NCI-H2029 (cell line): ENCODE measurements around the gene CSTPP1.
"Not testable (repeated sequence)": the region's sequence is repeated elsewhere in the genome, so short reads cannot be mapped to it uniquely, and the experiment has no call there.

ENCODE experiments used
- DNase-seq: peaks from one replicate; lab custom pipeline; 2025; lab: John Stamatoyannopoulos, UW

CSTPP1 gene

GRCh38 chr11:47182380-47182779 is 245.8 kb downstream of the CSTPP1 start:
- no peak for DNase-seq

DNA sequence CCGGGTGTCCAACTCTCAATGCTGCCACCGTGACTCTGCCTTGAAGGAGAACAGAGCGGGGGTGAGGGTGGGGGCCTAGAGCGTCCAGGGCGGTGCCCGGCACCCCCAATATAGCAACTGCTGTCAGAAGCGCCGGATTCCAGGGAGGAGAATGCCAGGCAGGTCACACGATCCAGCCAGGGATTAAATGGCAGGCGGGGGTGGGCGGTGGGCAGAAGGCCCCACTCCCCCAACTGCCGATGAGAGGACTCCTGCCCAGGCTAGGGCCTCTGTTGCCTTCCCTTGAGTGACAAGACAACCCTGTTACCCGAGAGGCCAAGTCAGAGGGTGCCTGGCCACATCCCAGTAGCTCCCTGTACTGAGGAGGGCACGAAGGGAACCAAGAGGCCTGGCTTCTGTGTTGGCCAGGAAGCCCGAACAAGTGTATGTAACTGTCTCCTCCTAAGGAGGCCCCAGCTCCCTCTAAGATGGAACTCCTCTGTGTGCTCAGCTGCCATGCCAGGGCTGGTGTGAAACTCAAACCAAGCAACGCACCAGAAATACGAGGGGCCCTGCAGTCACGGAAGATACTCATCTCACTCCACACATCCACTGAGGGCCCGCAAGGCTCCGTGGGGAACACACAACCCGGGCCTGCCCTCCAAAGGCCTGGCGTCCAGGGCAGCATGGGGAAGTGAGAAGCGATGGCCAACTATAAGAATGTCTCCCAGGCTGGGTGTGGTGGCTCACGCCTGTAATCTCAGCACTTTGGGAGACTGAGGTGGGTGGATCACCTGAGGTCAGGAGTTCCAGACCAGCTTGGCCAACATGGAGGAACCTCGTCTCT is 246.7 kb downstream of the CSTPP1 start:
- no peak for DNase-seq

DNA sequence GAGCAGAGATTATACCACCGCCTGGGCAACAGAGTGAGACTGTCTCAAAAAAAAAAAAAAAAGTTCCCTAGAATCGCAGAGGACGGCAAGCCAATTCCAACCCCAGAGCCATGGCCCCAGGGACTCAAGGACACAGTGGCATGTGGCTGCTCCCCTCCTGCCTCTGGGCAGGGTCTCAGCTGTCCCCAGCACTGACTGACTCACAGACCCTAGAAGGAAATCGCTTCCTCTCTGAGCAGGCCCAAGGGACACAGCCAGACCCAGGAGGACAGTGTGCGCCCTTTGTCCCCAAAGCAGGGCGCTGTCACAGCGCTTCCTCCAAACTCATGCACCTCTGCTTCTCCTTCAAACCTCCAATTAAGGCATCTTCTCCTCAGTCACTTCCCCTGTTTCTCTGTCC is 247.4 kb downstream of the CSTPP1 start:
- DNase-seq, result no peak

- no peak for DNase-seq
These were observed 248.2 kb downstream of the CSTPP1 start for GRCh38 chr11:47184711-47185304.

DNA sequence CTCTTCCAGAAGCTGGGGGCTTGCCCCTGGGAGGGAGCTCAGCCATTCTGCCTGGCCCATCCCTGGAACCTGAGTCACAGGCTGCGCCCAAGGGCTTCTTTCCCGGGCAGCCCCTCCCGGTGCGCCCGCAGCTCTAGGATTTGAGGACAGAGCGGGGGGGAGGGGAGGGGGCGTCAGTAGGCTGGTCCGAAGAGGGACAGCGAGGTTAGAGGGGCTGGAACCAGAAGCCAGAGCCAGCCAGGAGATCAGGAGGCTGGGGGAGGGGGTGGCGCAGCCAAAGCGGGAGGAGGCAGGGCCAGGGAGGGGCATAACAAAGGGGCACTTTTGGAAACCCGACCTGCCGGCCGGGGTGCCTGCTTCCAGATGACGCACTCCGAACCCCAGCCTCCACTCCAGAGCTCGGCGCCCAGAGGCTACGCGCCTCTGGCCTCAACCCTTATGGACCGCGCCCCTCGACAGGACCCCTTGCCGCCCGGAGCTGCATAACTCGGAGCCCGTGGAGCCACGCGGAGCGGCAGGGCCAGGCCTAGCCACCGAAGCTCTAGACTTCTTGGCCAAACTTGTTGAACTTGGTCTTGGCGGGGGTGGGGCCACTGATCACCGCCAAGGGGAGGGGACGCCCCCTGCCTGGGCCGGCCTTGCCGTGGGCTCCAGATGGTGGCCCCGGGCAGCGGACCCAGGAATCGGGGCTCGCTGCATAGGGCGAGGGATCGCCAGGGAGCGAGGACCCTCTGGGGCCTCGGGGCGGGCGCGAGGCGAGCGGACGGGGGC is 248.9 kb downstream of the CSTPP1 start:
- no peak for DNase-seq

DNA sequence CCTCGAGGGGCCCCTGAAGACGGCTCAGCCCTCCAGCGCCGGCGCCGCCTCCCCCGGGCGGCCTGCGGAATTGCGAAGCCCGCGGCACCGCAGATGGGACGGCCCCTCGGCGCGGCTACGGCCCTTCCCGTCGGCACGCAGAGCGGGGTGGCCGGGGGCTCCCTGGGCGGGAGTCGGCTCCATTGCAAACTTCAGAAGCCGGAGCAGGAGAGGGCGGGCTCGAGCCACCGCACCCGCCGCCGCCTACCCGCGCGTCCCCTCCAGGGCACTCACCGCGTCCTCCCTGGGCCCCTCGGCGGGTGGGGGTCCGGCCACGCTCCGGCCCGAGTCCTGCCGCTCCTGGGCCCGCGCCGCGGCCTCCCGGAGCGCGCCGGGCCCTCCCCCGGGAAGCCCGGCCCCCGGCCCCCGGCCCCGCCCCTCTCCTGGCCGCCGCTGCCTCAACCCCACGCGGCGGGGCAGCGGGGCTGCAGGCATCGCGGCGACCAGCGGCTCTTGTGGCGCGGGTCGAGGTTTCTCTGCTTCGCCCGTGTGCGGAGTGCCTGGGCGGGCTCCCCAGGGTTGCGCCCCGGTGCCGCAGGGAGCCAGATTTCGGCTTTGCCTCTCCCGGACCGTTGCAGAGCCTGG is 249.6 kb downstream of the CSTPP1 start, which contains the start of gene PACSIN3:
Gene PACSIN3, minus strand, starts transcription at position 359 of the 624 bp plus-strand sequence. CDS start 3,707 bp downstream, outside the sequence.
- DNase-seq, result no peak

- no peak for DNase-seq
These were observed 250.4 kb downstream of the CSTPP1 start for GRCh38 chr11:47186700-47187695.

- no peak for DNase-seq
These were observed 251.2 kb downstream of the CSTPP1 start for GRCh38 chr11:47187723-47188122.

DNA sequence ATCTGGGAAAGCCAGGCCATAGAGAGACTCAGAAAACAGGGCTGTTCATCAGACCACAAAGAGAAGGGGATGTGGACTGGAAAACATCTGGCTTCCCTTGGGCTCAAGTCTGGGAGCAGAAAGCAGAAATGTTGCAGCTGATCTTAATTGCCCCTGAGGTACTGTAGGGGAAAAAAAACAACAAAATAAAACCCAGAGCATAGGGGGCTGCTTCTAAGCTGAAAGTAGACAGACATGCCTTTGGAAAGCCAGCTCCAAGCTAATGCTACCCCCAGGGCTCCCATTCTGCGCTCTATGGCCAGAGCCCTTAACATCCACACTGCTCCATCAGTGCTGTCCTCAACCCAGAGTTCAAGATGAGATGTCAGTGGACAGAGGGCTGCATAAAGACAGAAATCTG is 251.7 kb downstream of the CSTPP1 start:
- DNase-seq, result no peak

- DNase-seq, result no peak
These were observed 252.7 kb downstream of the CSTPP1 start for GRCh38 chr11:47189100-47189834.

GRCh38 chr11:47191137-47191536 is 254.6 kb downstream of the CSTPP1 start:
- not testable (repeated sequence) for DNase-seq

DNA sequence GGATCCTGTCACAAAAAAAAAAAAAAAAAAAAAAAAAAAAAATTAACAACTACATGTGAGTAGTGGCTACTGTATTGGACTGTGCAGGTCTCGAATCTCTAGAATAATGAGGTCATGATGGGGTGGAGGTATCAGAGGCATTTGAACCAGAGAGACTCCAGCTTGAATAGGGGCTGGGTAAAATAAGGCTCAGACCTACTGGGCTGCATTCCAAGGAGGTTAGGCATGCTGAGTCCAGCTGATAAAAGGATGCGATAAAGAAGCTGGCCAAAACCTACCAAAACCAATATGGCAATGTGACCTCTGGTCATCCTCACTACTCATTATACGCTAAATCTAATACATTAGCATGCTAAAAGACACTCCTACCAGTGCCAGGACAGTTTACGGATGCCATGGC is 255.6 kb downstream of the CSTPP1 start:
- DNase-seq, result no peak

- DNase-seq, result not testable (repeated sequence)
These were observed 261.6 kb downstream of the CSTPP1 start for GRCh38 chr11:47198161-47198560.

DNA sequence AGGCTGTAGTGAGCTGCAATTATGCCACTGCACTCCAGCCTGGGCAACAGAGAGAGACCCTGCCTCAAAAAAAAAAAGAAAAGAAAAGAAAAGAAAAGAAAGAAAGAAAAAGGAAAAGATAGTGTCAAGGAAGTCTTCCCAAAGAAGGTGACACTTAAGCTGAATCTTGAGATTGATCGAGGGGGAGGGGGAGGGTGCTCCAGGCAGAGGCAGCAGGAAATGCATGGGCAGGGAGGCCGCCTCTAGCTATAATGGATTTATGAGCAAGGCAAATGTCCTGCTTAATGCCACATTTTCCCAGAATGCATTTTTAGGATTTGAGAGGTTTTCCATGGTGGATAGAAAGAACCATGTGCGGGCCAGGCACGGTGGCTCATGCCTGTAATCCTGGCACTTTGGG is 264.5 kb downstream of the CSTPP1 start:
- no peak for DNase-seq

DNA sequence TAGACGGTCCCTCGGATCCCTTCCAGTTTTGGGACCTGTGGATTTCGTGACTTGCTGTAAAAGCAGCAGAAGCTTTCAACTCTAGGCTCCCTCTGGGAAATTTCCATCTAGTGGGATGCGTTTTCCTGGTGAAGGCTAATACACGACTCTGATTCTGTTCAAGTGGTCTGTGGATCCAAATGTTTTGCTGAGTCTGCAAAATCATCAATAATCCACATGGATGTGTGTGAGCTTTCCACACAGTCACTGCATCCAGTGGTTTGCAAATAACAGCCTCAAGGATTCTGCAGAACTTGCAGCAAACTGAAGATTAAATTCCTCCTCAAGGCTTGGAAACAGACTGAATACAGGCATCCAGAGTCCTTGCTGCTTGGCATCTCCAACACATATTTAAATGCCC is 266.0 kb downstream of the CSTPP1 start:
- DNase-seq, result no peak

DNA sequence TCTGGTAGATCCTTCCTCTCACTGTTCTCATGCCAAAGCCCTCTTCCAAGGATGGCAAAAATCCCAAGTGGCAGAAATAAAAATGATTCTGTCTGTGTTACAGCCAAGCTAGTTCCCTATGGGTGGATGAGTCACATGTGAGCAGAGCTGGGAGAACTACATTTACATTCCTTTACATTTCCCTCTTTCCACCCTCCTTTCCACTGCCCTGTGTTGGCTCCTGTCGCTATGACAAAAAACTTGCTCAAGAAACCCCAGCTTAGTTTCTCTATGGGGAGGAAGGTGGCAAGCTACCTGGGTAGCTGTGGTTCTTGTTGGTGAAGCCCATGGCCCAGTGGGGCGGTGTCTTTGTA is 268.1 kb downstream of the CSTPP1 start:
- DNase-seq, result no peak

- DNase-seq, result not testable (repeated sequence)
These were observed 270.0 kb downstream of the CSTPP1 start for GRCh38 chr11:47206577-47206976.

DNA sequence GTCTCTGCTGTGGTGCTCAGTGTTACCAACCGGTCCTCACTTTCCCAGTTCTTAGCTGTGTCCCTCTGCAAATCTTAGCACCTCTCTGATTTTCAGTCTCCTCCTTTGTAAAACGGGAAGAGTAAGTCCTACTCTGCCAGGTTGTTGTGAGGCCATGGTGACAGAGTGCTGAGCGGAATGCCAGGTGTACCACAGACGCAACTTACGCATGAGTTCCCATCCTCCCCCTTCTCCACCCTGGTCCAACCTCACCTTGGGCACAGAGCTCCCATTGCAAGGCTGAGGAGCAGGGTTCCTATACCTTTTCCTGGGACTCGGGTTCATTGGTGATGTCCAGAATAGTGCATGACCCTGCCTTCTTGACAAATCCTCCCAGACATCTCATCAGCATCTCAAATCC is 270.9 kb downstream of the CSTPP1 start:
- DNase-seq, result no peak

GRCh38 chr11:47208008-47208552 is 271.5 kb downstream of the CSTPP1 start:
- DNase-seq, result not testable (repeated sequence)

DNA sequence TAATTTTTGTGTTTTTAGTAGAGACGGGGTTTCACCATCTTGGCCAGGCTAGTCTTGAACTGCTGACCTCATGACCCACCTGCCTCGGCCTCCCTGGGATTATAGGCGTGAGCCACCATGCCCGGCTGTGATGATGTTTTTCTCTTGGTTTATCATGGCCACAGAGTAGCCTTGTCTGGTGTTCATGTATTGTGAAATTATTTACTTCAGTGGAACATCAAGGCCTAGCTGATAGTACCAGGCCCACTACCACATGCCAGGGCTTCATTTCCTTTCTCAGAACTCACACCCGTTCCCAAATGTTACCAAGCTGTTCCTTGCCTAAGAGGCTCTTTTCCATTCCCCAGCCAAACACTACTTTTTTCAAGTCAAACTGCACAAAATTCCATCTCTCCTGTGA is 272.1 kb downstream of the CSTPP1 start:
- DNase-seq, result no peak
